GM13976 (cell line): ENCODE data around the gene PSTPIP1.
A peak's percentile ranks its signal among the peaks of the same experiment; 100 is the strongest.

ENCODE experiments used
- DNase-seq: peaks from one replicate; pipeline ENCODE4 v3.0.0; 2012; ENCODE audit warnings: low spot score
- in situ Hi-C: fragments of 300-500 bp; cut with MboI; formaldehyde crosslinking; loops from one replicate; pipeline ENCODE4 v1.12.0; 2022; ENCODE audit warnings: low sequenced_read_pairs, mixed read lengths, inconsistent platforms; ENCODE audit not compliant: unreplicated experiment
- TF ChIP-seq, protein P1 (sequence below): IDR thresholded peaks from 2 replicates; pipeline ENCODE4 v1.5.1; 2012; ENCODE audit warnings: borderline replicate concordance, mild to moderate bottlenecking; ENCODE audit not compliant: insufficient read depth; ENCODE audit errors: extremely low read depth, missing control alignments, control extremely low read depth

The PSTPIP1 gene

DNA sequence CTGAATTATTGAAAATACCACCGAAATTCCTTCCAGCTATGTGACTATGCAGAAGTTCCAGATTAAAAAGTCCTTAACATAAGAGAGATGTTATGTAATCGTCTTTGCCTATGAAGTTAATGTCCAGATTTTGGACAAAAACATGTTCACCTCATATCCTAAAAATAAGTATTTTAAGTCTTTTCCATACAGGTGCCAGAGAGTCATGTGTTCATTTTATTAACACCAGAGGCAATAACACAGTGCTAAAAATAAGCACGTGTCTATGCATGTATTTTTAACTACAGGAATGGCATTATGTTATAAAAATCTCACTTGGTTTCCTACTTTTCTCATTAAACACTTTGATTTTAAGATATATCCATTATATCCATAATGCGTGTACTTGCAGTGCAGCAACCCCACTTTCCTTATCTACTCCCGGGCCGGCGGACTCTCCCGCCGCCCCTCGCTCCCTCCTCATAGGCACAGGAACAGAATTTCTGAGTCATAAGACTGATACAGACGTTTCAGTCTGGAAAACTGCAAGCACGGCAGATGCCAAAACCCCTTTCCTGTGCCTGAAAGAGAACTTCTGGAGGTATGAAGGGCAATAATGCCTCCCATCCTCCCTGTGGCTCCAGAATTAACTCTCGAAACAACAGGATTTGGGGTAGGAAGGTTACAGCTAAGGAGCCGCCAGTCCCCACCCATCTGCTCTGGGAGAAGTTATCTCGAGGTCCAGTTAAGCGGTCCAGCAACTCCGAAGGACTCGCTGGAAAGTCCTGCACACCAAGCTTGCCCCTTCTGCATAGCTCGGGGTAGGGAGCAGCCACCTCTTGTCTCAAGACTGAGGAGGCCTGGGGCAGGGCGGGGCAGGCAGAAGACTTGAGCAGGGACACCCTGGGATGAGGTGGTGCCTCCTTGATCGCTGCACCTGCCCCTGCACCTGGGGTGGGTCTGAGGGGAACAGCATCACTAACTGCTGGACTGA, 22.3 kb upstream of the PSTPIP1 start:
- in situ Hi-C loops, result no loop called here
- DNase-seq, result no peak
- TF ChIP-seq, protein P1, sequence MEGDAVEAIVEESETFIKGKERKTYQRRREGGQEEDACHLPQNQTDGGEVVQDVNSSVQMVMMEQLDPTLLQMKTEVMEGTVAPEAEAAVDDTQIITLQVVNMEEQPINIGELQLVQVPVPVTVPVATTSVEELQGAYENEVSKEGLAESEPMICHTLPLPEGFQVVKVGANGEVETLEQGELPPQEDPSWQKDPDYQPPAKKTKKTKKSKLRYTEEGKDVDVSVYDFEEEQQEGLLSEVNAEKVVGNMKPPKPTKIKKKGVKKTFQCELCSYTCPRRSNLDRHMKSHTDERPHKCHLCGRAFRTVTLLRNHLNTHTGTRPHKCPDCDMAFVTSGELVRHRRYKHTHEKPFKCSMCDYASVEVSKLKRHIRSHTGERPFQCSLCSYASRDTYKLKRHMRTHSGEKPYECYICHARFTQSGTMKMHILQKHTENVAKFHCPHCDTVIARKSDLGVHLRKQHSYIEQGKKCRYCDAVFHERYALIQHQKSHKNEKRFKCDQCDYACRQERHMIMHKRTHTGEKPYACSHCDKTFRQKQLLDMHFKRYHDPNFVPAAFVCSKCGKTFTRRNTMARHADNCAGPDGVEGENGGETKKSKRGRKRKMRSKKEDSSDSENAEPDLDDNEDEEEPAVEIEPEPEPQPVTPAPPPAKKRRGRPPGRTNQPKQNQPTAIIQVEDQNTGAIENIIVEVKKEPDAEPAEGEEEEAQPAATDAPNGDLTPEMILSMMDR, result no peak

GRCh38 chr15:76973362-76973743, 21.6 kb upstream of the PSTPIP1 start:
- TF ChIP-seq, protein P1, result peak; percentile 64
- peak; percentile 71 for DNase-seq
- in situ Hi-C loops, result no loop called here

DNA sequence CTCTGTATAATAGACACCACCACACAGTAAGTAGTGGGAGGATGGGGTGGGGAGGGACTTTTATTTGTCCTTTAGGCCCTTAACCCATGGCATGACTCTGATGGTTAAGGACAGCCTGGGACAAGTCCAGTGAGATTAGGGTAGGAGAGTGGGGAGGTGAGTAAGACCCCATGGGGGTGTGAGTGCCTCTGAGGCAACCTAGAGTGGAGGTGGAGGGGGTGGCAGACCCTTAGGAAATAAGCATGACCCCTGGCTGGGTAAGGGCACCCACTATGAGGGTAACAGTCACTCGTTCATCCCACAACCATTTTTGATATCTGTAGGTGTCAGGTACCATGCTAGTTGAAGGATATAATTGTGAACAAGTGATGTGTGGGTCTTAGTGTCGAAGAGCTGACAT, 21.0 kb upstream of the PSTPIP1 start:
- in situ Hi-C loops, result no loop called here
- no peak for DNase-seq
- TF ChIP-seq, protein P1, result no peak

GRCh38 chr15:76974456-76975036, 20.4 kb upstream of the PSTPIP1 start:
- TF ChIP-seq, protein P1, result peak; percentile 27
- DNase-seq, result no peak
- in situ Hi-C loops, result no loop called here

DNA sequence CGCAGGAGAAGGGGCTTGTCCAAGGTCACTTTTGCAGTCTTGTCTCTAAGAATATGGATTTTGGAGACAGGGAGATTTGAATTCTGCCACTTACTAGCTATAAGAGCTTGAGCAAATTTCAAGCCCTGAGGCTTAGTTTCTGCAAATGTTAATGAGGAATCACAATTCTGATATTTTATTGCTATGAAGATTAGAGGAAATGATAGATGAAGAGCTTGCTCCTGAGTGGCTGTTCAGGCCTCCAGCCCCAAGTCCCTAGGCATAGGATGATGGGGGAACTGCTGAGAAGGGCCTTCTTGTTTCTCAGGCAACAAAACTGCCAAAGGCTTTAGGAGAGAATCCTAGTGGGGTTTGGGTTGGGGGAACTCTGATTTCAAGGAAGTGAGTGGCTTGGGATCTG, 18.8 kb upstream of the PSTPIP1 start:
- in situ Hi-C loops, result no loop called here
- no peak for DNase-seq
- TF ChIP-seq, protein P1, result no peak

- TF ChIP-seq, protein P1, result no peak
- in situ Hi-C loops, result no loop called here
- peak; percentile 54 for DNase-seq
Measured at GRCh38 chr15:76976572-76977270, 18.2 kb upstream of the PSTPIP1 start.
